K562 (cell line): ENCODE measurements around the gene ACTR1B. TPM values are rescaled to one million over a fixed set of nuclear protein-coding genes. Genes with fewer than 3 reads are reported as not detected.

Experiments
- ARHGAP35 ChIP-seq: fragments of 450-650 bp; IDR thresholded peaks from 2 replicates; pipeline ENCODE4 v1.6.1; 2018; ENCODE audit not compliant: partially characterized antibody
- CCNT2 ChIP-seq: IDR thresholded peaks from 2 replicates; pipeline ENCODE4 v1.6.1; 2011; ENCODE audit warnings: borderline replicate concordance, low read depth, mild to moderate bottlenecking, moderate library complexity, mixed read lengths, low read length; ENCODE audit not compliant: insufficient read length; ENCODE audit errors: extremely low read depth
- KDM2B ChIP-seq: fragments of 250-450 bp; sonication (Bioruptor Pico); IDR thresholded peaks from 2 replicates; pipeline ENCODE4 v1.8.0; 2021; ENCODE audit warnings: mild to moderate bottlenecking, moderate library complexity
- USF2 ChIP-seq: sonication (generic); formaldehyde crosslinking; IDR thresholded peaks from 2 replicates; pipeline ENCODE4 v1.5.0; 2020; ENCODE audit warnings: missing genetic modification reagents
- ZNF146 ChIP-seq: IDR thresholded peaks from one replicate; pipeline ENCODE4 v1.6.1; 2018; ENCODE audit warnings: missing compliant biosample characterization; ENCODE audit not compliant: unreplicated experiment
- polyA plus RNA-seq, 8 experiments: library from polyadenylated mRNA; depleted of rRNA in 4 of 8; stranded (reverse) in 5 of 8; unstranded in 3 of 8; fragments of >200 nt; fragmentation: Nextera tagmentation in 2 of 8; fragmentation: Illumina TruSeq in 1 of 8; extraction: Ambion mirVana in 2 of 8; extraction: Trizol in 1 of 8; gene quantifications; 2 replicates each; pipeline versions ENCODE4 v1.2.1 to v1.2.3, GENCODE V29; 2011 to 2014; ENCODE audit warnings: inconsistent platforms in 1 of 8, missing spikeins in 1 of 8
- total RNA-seq, 7 experiments: library from RNA; depleted of rRNA in 6 of 7; stranded (reverse); fragments of >200 nt in 6 of 7; fragmentation: Illumina TruSeq in 2 of 7; extraction: Trizol in 2 of 7; gene quantifications; 2 replicates each; pipeline versions ENCODE4 v1.2.1 to v1.2.3, GENCODE V29; 2011 to 2021; ENCODE audit warnings: low replicate concordance in 1 of 7
- TF ChIP-seq, protein P1 (sequence below): fragments of 450-650 bp; IDR thresholded peaks from 2 replicates; pipeline ENCODE4 v1.6.1; 2016; ENCODE audit warnings: low read depth

The ACTR1B gene
- total and polyA plus RNA-seq, 9 of the 15 experiments (the other 6 are each of a cell fraction or from before 2014, with no cell fraction given), result 0.49 to 42.3 (median 22.5) TPM

- TF ChIP-seq ZNF146 (CRISPR knock-in tag) (no peak), CCNT2 (no peak), USF2 (CRISPR knock-in tag) (no peak), ARHGAP35 (no peak), KDM2B (CRISPR knock-in tag) (no peak)
- TF ChIP-seq, protein P1, sequence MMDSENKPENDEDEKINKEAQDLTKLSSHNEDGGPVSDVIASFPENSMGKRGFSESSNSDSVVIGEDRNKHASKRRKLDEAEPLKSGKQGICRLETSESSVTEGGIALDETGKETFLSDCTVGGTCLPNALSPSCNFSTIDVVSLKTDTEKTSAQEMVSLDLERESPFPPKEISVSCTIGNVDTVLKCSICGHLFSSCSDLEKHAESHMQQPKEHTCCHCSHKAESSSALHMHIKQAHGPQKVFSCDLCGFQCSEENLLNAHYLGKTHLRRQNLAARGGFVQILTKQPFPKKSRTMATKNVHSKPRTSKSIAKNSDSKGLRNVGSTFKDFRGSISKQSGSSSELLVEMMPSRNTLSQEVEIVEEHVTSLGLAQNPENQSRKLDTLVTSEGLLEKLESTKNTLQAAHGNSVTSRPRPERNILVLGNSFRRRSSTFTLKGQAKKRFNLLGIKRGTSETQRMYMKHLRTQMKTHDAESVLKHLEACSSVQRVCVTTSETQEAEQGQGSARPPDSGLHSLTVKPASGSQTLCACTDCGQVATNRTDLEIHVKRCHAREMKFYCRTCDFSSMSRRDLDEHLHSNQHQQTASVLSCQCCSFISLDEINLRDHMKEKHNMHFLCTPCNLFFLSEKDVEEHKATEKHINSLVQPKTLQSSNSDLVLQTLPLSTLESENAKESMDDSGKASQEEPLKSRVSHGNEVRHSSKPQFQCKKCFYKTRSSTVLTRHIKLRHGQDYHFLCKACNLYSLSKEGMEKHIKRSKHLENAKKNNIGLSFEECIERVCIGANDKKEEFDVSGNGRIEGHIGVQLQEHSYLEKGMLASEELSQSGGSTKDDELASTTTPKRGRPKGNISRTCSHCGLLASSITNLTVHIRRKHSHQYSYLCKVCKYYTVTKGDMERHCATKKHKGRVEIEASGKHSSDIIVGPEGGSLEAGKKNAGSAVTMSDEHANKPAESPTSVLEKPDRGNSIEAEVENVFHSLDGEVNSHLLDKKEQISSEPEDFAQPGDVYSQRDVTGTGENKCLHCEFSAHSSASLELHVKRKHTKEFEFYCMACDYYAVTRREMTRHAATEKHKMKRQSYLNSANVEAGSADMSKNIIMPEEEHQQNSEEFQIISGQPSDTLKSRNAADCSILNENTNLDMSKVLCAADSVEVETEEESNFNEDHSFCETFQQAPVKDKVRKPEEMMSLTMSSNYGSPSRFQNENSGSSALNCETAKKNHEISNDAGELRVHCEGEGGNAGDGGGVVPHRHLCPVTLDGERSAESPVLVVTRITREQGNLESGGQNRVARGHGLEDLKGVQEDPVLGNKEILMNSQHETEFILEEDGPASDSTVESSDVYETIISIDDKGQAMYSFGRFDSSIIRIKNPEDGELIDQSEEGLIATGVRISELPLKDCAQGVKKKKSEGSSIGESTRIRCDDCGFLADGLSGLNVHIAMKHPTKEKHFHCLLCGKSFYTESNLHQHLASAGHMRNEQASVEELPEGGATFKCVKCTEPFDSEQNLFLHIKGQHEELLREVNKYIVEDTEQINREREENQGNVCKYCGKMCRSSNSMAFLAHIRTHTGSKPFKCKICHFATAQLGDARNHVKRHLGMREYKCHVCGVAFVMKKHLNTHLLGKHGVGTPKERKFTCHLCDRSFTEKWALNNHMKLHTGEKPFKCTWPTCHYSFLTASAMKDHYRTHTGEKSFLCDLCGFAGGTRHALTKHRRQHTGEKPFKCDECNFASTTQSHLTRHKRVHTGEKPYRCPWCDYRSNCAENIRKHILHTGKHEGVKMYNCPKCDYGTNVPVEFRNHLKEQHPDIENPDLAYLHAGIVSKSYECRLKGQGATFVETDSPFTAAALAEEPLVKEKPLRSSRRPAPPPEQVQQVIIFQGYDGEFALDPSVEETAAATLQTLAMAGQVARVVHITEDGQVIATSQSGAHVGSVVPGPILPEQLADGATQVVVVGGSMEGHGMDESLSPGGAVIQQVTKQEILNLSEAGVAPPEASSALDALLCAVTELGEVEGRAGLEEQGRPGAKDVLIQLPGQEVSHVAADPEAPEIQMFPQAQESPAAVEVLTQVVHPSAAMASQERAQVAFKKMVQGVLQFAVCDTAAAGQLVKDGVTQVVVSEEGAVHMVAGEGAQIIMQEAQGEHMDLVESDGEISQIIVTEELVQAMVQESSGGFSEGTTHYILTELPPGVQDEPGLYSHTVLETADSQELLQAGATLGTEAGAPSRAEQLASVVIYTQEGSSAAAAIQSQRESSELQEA, result no peak
Measured at GRCh38 chr2:97712693-97713295, 49.0 kb upstream of the ACTR1B start (continued).
